Mesendoderm (in vitro differentiated cells): ENCODE measurements around the gene CHSY1.
"Not testable (repeated sequence)": the region's sequence is repeated elsewhere in the genome, so short reads cannot be mapped to it uniquely, and the experiment has no call there.

ENCODE experiments used
- DNase-seq: peaks from one replicate; pipeline ENCODE4 v3.0.0; 2013
- H2AK5ac ChIP-seq: 2 replicates; pipeline ENCODE4 v1.6.1; 2013; ENCODE audit warnings: low read length, inconsistent platforms
- H2BK120ac ChIP-seq: 2 replicates; pipeline ENCODE4 v1.6.1; 2013; ENCODE audit warnings: low read depth, mild to moderate bottlenecking, low read length, moderate library complexity, mixed read lengths
- H2BK15ac ChIP-seq: replicated peaks from 2 replicates; pipeline ENCODE4 v1.6.1; 2013; ENCODE audit warnings: low read depth, mild to moderate bottlenecking, moderate library complexity
- H2BK5ac ChIP-seq: 2 replicates; pipeline ENCODE4 v1.6.1; 2013; ENCODE audit warnings: low read length, inconsistent platforms
- H3K18ac ChIP-seq: 2 replicates; pipeline ENCODE4 v1.6.1; 2013; ENCODE audit warnings: mild to moderate bottlenecking, low read length, mixed read lengths
- H3K23ac ChIP-seq: one replicate; pipeline ENCODE4 v1.6.1; 2013; ENCODE audit warnings: low read length
- H3K27ac ChIP-seq: 2 replicates; pipeline ENCODE4 v1.5.1; 2013; ENCODE audit warnings: low read depth, mild to moderate bottlenecking, inconsistent platforms, low read length, moderate library complexity
- H3K27me3 ChIP-seq: 2 replicates; pipeline ENCODE4 v1.6.1; 2013; ENCODE audit warnings: low read length, control low read depth, mild to moderate bottlenecking, inconsistent platforms; ENCODE audit not compliant: insufficient read depth, poor library complexity
- H3K36me3 ChIP-seq: 2 replicates; pipeline ENCODE4 v1.6.1; 2013; ENCODE audit warnings: low read length, inconsistent platforms; ENCODE audit not compliant: control insufficient read depth, insufficient read depth
- H3K4ac ChIP-seq: one replicate; pipeline ENCODE4 v1.6.1; 2013; ENCODE audit warnings: low read depth, mild to moderate bottlenecking, low read length, moderate library complexity
- H3K4me1 ChIP-seq: 2 replicates; pipeline ENCODE4 v1.6.1; 2013; ENCODE audit warnings: low read depth, low read length, inconsistent platforms; ENCODE audit not compliant: control insufficient read depth
- H3K4me2 ChIP-seq: 2 replicates; pipeline ENCODE4 v1.6.1; 2013; ENCODE audit warnings: low read length
- H3K4me3 ChIP-seq: 2 replicates; pipeline ENCODE4 v1.5.1; 2013; ENCODE audit warnings: mild to moderate bottlenecking, low read length
- H3K56ac ChIP-seq: one replicate; pipeline ENCODE4 v1.6.1; 2013; ENCODE audit warnings: low read length
- H3K79me1 ChIP-seq: 2 replicates; pipeline ENCODE4 v1.6.1; 2013; ENCODE audit warnings: low read length, inconsistent platforms
- H3K79me2 ChIP-seq: 2 replicates; pipeline ENCODE4 v1.6.1; 2013; ENCODE audit warnings: mild to moderate bottlenecking, low read length; ENCODE audit not compliant: control insufficient read depth, insufficient read depth
- H3K9ac ChIP-seq: 2 replicates; pipeline ENCODE4 v1.6.1; 2013; ENCODE audit warnings: low read length, inconsistent platforms
- H4K5ac ChIP-seq: one replicate; pipeline ENCODE4 v1.6.1; 2013; ENCODE audit warnings: low read length
- H4K8ac ChIP-seq: one replicate; pipeline ENCODE4 v1.6.1; 2013; ENCODE audit warnings: low read depth, mild to moderate bottlenecking, control low read depth, low read length, moderate library complexity
- WGBS: extraction: QIAGEN DNeasy Blood & Tissue Kit; methylation state at CpG from one replicate; pipeline ENCODE4 v1.1.7; 2013; ENCODE audit warnings: low lambda C conversion rate, missing lambda C conversion rate; ENCODE audit not compliant: insufficient coverage; ENCODE audit errors: extremely low coverage; 5-methylcytosine and 5-hydroxymethylcytosine counted together

Gene CHSY1

DNA sequence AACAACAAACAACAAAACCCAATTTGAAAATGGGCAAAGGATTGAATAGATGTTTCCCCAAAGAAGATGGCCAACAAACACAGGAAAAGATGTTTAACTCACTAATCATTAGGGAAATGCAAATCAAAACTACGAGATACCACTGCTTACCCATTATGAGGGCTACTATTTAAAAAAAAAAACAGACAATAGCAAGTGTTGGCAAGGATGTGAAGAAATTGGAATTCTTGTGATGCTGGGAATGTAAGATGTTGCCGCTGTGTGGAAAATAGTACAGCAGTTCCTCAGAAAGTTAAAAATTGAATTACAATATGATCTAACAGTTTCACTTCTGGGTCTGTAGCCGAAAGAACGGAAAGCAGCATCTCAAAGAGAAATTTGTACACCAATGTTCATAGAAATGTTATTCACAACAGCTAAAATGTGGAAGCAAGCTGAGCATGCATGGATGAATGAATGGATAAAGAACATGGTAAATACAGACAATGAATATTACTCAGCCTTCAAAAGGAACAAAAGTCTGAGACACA is 121.9 kb downstream of the CHSY1 start:
- Histone ChIP-seq H3K27me3 (no peaks in the 10 kb centered on the region), H3K23ac (no peak overlapping the region), H2BK5ac (no peak overlapping the region), H3K18ac (no peak overlapping the region), H2BK120ac (no peak overlapping the region), H3K9ac (no peak overlapping the region), H4K5ac (no peak overlapping the region), H2BK15ac (no peak overlapping the region), H3K27ac (no peak overlapping the region), H3K4me3 (no peak overlapping the region), H3K56ac (no peak overlapping the region), H3K79me1 (no peaks in the 10 kb centered on the region), H2AK5ac (no peak overlapping the region), H3K79me2 (no peaks in the 10 kb centered on the region), H3K4ac (no peak overlapping the region), H4K8ac (no peak overlapping the region), H3K36me3 (no peaks in the 10 kb centered on the region), H3K4me1 (no peaks in the 10 kb centered on the region), H3K4me2 (no peak overlapping the region)
- WGBS = no CpG with 5 or more reads among the region's 4 CpGs
- no peak for DNase-seq

- Histone ChIP-seq H3K4me1 (no peaks in the 10 kb centered on the region), H3K79me1 (no peaks in the 10 kb centered on the region), H2BK15ac (no peak overlapping the region), H2AK5ac (no peak overlapping the region), H3K27ac (no peak overlapping the region), H3K27me3 (no peaks in the 10 kb centered on the region), H2BK120ac (no peak overlapping the region), H3K18ac (no peak overlapping the region), H3K56ac (no peak overlapping the region), H3K9ac (no peak overlapping the region), H4K8ac (no peak overlapping the region), H3K23ac (no peak overlapping the region), H3K79me2 (no peaks in the 10 kb centered on the region), H3K4me3 (no peak overlapping the region), H3K4ac (no peak overlapping the region), H4K5ac (no peak overlapping the region), H2BK5ac (no peak overlapping the region), H3K4me2 (no peak overlapping the region), H3K36me3 (no peaks in the 10 kb centered on the region)
- DNase-seq = peak; percentile 70
- WGBS = no CpG with 5 or more reads among the region's 18 CpGs
Measured at GRCh38 chr15:101128221-101129015, 123.4 kb downstream of the CHSY1 start.

GRCh38 chr15:101127506-101128076 is 124.3 kb downstream of the CHSY1 start:
- Histone ChIP-seq H3K79me2 (no peaks in the 10 kb centered on the region), H3K4me3 (no peak overlapping the region), H3K56ac (no peak overlapping the region), H3K4me1 (no peaks in the 10 kb centered on the region), H3K4ac (no peak overlapping the region), H4K5ac (no peak overlapping the region), H3K27me3 (no peaks in the 10 kb centered on the region), H3K23ac (no peak overlapping the region), H3K4me2 (no peak overlapping the region), H3K27ac (no peak overlapping the region), H3K9ac (no peak overlapping the region), H3K36me3 (no peaks in the 10 kb centered on the region), H2AK5ac (no peak overlapping the region), H2BK5ac (no peak overlapping the region), H2BK120ac (no peak overlapping the region), H3K79me1 (no peaks in the 10 kb centered on the region), H2BK15ac (no peak overlapping the region), H3K18ac (no peak overlapping the region), H4K8ac (no peak overlapping the region)
- no CpG with 5 or more reads among the region's 13 CpGs for WGBS
- DNase-seq = no peak

DNA sequence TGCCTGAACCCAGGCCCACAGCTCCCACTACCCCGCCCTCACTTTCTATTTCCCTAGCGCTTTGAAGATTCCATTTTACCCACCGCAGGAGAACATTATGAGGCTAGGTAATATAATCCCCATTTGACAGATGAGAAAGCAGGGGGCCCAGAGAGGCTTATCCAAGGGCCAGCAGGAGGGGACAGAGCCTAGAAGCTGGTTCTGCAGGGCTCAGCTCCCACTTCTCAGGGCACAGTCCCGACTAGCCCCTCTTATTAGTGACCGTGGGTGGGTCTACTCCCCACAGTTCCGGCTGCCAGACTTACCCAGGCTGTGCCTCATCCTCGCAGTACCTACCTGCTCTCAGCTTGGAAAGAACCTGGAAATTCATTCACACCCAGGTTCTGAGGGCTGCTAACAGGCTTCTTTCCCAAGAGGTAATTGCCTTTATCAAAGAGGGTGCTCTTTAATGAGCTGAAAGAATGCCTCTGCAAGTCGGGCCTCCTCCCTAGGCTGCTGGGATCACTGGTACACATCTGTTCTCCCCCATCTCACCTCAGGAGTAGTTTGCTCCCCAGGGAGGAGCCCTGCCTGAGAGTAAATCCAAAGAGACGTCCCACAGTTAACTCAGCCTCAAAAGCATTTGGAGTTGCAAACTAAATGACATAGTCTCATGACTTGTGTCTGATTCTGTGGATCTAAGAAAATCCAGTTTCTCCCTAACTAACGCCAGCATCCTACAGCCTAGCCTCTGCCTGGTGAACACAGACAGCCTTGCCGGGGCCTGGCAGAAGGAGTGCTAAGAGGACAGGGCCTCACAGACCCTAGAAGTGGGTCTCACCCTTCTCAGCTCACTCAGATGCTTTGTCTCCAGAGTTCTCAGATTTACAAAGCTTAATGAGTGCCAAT is 125.0 kb downstream of the CHSY1 start:
- Histone ChIP-seq H3K4me3 (no peak overlapping the region), H4K5ac (no peak overlapping the region), H3K79me2 (no peaks in the 10 kb centered on the region), H2AK5ac (no peak overlapping the region), H2BK120ac (no peak overlapping the region), H3K9ac (no peak overlapping the region), H3K4me2 (no peak overlapping the region), H4K8ac (no peak overlapping the region), H2BK5ac (no peak overlapping the region), H3K18ac (peak overlapping the region; percentile 20), H3K36me3 (no peaks in the 10 kb centered on the region), H3K23ac (no peak overlapping the region), H3K79me1 (no peaks in the 10 kb centered on the region), H3K4ac (no peak overlapping the region), H3K27me3 (no peaks in the 10 kb centered on the region), H3K4me1 (peaks cover under 1% of the 10 kb centered on the region), H3K27ac (peak overlapping the region; percentile 30), H3K56ac (no peak overlapping the region), H2BK15ac (no peak overlapping the region)
- DNase-seq = peak; percentile 59
- WGBS = no CpG with 5 or more reads among the region's 11 CpGs

DNA sequence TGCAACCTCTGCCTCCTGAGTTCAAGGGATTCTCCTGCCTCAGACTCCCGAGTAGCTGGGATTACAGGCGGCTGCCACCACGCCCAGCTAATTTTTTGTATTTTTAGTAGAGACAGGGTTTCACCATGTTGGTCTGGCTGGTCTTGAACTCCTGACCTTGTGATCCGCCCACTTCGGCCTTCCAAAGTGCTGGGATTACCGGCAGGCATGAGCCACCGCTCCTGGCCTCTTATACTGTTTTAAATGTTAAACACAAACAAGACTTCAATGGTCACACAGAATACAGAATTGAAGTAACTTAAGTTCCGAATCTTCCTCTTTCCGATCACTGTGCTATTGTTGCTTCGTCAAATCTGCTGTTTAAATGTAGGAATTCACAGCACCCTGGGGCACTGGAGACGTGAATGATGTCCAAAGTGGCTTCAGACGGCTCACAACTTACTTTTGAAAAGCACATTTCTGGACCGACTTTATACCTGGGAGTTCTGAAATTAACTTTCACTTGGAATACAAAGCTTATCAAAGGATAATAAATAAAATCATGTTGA is 125.9 kb downstream of the CHSY1 start:
- H3K36me3 ChIP-seq, H2BK120ac ChIP-seq, H3K4me2 ChIP-seq, H3K79me2 ChIP-seq, DNase-seq, H4K8ac ChIP-seq, H3K27ac ChIP-seq, H2BK5ac ChIP-seq, H3K23ac ChIP-seq, H3K18ac ChIP-seq, H2BK15ac ChIP-seq, H3K27me3 ChIP-seq, H3K56ac ChIP-seq, H3K4ac ChIP-seq, H3K4me3 ChIP-seq, H2AK5ac ChIP-seq, H4K5ac ChIP-seq, H3K9ac ChIP-seq, H3K79me1 ChIP-seq, H3K4me1 ChIP-seq: not testable (repeated sequence)
- no CpG with 5 or more reads among the region's 13 CpGs for WGBS
